Lung microvascular endothelial cell (primary cell): ENCODE measurements around the gene CMC2. TPM values are rescaled to one million over a fixed set of nuclear protein-coding genes. Genes with fewer than 3 reads are reported as not detected.

ENCODE experiments used
- DNase-seq, 2 donors: peaks; one replicate each; pipeline versions ENCODE4 v3.0.0 to v3.0.0-alpha.2; 2010; ENCODE audit warnings: low read depth in 2 of 2
- total RNA-seq: library from RNA; depleted of rRNA; stranded (reverse); fragments of >200 nt; gene quantifications from 2 replicates; pipeline ENCODE4 v1.2.1, GENCODE V29; 2014

CMC2 gene
- total RNA-seq, 1 donor from 2014 or later, result 47.8 TPM

DNA sequence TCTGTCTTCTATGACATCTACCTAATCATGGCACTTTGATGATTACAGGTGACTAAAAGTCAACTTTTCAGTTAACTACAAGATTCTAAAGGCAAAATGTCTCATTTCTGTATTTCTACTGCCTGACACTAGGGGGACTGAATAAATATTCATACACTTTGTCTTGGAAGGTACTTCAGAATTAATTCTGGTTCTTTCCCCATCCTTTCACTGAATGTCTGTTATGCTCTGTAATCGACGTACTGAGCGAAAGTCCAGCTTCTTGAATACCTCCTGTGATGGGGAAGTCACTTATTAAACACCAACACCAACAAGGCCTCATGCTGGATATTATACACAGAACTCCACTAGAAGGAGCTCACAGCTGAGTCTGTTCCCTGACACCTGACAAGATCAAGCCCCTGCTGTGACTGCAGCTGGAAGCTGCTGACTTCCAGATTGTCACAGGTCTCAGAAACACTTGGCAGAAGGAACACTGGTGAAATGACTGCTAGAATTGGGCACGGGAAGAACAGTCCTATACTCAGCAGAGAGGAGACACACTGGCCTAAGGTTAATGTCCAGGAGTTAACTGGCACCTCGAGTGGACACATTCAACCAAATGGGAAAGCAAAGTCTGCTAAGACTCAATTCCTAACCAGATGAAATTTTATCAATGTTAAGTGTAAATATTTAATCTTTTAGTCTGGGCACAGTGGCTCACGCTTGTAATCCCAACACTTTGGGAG is 31.9 kb downstream of the CMC2 start:
- DNase-seq, result no peak

DNA sequence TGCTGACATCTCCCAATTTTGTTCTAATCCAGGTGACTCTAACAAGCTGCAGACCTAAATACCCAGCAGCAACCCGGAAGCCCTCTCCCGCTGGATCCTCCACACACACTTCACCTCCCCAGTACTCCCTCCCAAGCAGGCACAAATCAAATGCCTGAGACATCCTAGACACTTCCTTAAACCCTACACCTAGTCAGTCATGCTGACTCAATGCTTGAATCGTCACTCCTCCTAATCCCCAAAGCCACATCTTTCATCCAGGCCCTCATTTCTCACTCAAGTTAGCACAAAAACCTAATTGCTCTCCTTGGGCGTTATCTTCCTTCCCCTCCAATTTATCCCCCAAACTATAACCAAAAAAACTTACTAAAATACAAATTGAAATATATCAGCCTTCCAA is 32.7 kb downstream of the CMC2 start:
- DNase-seq, result no peak

DNA sequence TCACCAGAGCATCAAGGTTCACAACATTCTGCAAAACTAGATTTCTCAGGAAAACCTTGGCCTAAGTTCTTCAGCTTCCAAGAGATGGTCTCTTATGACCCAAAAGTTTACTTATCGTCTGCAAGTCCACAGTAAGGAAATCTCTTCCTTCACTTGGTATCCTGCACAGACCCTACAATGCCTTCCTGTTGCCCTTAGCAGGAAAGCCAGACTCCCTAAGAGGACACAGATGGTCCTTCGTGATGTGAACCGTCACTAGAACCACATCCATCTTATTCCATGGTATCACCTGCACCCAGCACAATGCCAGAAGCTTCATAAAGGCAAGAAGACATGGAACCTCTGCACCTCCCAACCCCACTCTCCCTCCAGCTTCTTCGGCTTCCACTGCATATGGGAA is 34.1 kb downstream of the CMC2 start:
- DNase-seq, result peak in 1 of 2 donors; percentile 52

DNA sequence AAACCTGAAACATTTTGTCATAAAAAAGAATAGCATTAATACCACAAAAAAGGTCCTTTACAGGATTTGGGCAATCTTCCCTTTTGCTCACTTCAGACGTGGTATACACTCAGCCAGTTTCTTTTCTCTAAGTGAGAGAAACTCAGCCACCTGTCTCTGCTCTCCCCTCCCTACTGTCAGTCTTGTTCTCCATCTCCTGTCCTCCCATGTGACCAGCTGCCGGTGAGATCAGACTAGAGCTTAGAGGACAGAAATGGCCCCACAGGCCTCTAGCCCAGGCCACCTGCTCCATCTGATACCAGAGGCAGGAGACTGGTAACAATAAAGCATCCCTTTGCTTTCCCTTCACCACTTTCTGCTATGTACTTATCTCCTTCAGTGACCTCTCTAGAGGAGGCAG is 34.9 kb downstream of the CMC2 start:
- DNase-seq, result no peak

DNA sequence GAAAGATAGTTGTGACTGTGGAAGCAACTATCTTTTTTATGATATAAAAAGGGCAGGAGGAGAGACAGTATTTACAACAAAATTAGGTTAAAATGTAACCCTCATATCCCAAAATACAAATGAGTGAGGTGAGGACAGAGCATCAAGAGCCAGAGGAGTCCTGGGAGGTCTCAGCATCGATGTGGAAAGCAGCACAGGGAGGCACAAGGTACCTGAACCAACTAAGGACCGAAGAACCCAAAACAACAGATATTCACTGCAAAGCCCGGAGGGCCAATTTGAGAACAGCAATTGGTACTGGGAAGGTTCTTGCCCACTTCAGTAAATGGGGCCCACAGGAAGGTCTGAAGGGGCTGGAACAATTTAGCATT is 37.6 kb downstream of the CMC2 start:
- no peak for DNase-seq

DNA sequence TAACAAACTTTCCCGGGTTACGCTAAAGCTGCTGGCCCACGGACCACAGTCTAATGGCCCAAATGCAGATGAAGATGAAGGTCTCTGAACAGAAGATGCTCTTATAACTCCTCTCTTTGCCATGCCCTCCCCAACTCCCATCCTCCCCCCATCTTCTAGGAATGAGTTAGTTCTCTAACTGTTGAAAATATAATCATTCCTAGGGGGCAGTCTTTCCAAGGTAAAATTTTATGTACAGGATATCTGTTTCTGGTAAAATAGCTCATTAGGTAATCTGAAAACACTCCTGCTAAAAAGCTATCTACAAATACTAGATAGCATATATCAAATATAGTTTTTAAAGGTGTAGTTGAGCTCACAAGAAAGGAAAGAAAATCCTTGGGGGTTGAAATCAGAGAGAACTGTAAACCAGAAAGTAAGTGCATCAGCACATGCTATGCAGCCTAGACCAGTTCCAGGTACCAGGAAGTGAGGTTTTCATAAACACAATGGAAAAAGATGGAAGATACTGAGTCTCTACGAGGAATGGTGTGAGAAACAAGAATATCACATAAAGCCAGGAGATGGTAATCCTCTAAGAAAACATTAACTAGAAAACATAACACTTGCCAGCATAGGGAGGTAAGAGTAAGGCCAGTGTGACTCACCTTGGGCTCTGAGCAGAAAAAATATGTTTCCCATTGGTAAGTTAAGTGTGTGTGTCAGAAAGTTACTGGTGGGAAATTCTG is 38.1 kb downstream of the CMC2 start:
- peak; percentile 12 to 13 for DNase-seq

DNA sequence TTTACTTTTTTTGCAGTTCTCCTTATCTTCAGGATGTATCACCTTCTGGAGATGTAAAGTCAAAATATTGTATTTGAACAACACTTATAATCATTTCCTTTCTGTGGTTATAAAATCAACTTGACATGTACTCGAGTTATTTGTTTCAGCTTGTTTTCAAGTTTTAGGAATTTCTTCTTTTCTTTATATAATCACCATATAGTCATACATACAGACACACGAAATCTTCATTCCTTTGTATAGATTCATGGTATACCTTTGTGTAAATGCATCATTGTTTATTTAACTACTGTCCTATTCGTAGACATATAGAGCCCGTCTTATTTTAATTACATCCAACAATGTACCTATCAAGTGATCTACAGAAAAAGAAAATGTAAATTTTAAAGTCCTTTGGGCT is 40.1 kb downstream of the CMC2 start:
- no peak for DNase-seq

DNA sequence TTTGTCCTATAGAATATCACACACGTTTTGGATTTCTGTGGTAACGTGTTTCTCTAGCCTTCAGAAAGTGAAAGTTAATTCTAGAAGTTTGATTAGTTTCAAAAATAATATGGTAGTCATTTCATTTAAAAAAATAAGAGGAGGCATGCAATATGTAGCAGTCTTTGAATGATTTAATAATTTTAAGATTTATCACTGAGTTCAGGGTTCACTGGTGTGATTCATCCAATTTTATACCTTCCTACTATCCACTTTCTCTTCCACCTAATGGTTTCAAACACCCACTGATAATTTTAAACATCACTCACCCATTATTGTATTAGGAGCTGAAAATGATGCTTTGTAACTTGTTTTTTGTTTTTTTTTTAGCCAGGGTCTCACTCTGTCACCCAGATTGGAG is 42.3 kb downstream of the CMC2 start:
- DNase-seq, result no peak

DNA sequence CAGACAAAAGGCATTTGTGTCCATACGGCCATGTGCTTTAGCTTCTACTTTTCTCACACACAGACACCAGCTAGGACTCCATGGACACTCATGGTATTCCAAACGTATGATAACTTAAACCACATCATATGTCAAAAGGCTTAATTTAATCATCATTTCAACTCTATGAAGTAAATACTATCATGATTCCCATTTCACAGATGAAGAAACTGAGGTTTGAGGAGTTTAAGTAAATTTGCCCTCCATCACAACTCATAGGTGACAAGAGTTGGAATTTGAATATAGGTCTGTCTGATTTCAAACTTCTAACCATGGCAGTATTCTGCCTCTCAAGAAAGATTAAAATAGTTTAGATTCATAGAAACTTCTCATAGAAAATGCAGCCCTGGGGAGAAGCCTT is 43.8 kb downstream of the CMC2 start:
- DNase-seq, result no peak

DNA sequence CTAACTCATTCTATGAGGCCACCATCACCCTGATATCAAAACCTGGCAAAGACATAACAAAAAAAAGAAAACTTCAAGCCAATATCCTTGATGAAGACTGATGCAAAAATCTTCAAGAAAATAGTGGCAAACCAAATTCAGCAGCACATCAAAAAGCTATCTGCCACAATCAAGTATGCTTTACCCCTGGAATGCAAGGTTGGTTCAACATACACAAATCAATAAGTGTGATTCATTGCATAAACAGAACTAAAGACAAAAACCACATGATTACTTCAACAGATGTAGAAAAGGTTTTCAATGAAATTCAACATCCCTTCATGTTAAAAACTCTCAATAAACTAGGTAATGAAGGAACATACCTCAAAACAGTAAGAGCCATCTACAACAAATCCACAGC is 48.4 kb downstream of the CMC2 start:
- DNase-seq, result no peak

DNA sequence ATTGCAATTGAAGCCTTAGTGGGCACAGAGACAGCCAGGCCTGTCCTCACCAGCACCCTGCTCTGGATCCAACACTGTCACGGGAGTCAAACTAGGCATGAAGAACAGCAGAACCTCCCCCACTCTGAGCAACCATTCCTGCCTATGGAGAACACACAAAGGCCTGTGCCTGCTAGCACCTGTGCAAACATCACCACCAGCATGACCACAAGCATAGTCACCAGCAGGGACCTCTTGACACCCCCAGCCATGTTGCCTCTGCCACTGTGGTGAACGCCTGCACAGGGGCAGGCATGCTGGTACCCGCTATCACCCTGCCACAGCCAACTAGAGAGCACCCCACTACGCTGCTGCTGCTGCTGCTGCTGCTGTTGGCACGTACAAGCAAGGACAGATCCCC is 51.7 kb downstream of the CMC2 start:
- DNase-seq, result no peak

DNA sequence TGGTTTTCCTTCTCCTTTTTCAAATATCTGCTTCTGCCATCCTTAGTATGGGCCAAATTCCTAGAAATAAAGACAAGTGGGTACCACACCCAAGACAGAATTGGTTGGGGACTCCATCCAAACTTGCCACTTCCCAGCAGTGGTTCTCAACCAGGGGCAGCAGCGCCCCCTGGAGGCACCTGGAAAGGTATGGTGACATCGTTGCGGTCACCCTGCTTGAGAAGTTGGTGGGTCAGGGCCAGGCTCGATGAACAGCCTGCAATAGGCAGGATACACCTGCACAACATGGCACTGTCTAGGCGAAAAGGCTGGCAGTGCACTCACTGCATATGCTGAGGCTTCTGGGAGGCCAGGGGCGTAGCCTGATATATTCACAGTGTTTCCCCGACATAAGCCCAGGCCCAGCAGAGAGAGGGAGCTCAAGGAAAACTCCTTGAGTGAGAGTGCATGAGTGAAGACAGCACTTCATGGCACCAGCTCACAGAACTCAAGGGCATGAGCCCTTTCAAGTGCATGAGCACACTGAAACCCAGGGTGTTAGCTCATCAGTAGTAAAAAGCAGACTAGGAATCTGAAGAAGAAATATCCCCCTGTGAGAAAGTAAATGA is 57.7 kb downstream of the CMC2 start:
- peak; percentile 79 to 82 for DNase-seq

DNA sequence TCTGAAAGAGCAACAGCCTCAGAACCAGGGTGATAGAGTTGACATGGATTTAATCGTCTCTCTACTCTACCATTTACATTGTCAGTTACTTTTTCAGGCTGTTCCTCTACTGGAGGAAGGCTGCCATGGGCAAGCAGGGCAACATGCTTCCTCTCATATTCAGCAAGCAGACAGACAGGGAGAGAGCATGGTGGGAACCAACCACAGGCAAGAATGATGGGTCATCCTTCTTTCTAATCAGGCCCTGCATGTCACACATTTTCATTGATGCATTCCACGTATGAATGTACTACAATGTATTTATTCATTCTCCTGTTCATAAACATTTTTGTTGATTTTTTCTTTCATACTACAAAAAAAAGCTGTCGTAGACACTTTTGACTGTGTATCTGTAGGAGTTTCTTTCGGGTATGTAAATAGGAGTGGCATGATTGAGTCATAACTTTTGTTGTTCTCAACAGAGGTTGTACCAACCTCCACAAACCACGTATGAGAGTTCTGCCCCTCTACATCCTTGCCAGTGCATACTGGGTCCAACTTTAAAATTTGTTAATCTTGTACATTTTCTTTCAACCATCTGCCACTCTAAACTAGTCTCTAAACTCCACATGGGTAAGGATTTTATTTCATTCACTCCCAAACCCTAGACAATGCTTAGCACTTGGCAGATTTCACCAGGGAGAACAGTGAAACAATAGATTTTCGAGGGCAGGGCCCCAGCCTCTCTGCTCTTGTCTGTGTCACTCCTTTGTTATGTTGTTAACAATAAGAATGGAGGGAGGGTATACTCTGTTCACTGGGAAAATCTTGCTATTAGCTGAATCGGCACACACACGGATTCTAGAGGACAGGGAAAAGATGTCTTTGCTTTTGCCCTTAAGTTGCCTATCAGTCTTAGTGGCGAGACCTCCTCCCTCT is 58.7 kb downstream of the CMC2 start:
- peak; percentile 47 to 63 for DNase-seq

DNA sequence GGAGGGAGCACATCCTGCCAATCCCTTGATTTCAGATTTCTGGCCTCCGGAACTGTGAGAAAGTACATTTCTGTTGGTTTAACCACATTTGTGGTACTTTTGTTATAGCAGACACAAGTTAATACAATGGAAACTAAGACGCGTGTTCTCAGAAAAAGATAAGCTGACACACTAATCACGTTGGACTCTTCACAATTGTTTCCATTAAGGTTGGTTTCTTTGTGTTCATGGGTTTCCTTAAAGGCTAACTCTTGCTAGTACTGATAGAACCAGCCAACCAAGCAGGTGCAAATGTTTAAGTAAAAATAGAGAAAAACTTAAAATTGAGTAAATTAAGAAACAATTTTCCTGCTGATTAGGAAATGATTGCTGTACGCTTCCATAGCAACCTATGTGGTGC is 59.4 kb downstream of the CMC2 start:
- DNase-seq, result no peak

DNA sequence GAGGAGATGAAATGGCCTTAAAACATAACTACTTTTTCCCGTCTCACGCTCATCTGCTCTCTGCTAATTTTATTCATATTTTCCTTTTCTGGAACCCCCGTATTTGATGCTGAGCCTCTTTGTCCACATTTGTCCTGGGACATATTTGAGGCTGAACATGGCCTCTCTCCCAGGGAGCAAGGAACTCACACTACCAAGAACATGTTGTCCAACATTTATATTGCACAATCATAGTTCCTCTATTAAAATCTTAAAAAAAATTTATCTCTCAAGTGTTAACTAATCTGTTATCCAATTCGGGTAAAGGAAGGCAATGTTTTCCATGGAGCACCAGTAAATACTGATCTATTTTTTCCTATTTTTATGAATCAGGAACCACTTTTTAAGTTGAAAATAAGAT is 60.2 kb downstream of the CMC2 start:
- no peak for DNase-seq

DNA sequence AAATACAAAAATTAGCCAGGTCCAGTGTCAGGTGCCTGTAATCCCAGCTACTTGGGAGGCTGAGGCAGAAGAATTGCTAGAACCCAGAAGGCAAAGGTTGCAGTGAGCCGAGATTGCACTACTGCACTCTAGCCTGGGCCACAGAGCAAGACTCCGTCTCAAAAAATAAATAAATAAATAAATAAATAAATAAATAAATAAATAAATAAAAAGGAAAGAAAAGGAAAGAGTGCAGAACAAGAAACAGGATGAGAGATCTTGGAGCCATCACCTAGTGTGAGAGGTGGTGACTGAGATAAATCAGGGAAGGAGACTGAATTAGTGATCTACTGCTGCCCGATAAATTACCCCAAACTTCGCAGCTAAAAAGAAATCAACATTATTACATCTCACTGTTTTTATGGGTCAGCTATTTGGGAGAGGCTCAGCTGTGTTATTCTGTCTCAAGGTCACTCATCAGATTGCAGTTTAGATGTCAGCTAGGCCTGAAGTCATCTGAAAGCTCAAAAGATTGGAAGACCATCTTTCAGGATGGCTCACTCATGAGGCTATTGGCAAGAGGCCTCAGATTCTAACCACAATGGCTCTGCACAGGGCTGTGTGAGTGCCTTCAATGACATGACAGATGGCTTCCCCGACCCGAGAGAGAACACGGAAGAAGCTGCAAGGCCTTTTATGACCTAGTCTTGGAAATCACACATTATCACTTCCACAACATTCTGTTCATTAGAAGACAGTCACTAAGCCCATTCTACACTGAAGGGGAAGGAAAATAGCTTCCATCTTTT is 66.4 kb downstream of the CMC2 start:
- peak in 1 of 2 donors; percentile 40 for DNase-seq

DNA sequence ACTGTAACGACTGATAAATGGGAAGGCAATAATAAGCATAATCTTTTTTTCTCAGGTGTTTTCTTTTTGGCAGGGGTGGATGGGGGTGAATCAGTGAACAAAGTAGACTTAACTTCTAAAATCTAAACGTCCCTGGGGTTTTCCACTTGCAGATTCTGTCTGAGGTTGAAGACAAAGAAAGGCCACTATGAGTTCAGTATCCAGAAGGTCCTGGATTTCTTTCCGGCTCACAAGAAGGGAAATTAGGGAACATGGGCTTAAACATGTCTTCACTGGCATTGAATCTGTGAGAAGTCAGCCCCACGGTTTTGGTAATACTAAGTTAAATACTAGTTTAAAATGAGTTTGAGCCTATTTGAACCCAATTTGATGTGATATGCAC is 67.8 kb downstream of the CMC2 start:
- peak in 1 of 2 donors; percentile 60 for DNase-seq

DNA sequence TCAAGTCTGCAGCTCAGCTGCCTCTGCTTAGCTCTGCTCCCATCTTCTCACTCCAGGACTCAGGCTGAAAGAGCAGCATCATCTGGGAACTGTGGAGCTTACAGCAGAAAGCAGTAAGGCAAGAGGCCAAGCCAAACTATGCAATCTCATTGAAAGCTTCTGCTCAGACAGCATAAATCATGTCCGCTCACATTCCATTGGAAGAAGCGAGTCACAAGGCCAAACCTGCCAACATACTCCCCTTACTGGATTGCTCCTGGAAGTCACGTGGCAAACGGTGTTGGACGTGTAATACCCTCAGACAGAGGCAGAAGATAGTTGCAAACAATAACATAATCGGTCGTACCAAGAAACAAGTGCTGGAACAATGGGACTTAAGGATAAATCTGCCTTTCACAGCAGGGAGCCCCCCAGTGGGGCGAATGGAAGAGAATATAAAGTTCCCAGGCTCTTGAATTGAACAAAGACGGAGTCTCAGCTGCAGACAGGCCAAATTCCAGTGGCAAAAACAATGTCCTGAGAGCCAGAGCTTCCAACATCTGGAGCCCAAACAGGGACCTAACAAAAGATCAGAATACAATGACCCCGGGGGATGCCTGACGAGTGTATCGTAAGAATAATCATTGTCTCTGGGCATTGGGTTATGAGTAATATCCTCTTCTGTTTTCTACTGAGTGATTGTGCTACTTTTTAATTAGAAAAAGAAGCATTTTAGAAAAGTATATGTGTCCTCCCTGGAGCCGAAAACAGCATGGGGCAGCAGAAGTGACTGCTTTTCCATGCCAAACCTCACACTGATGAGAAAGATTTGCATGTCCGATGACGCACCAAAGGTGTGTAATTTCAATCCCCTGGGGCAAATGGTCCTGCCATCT is 68.4 kb downstream of the CMC2 start:
- DNase-seq, result peak; percentile 97 to 98

DNA sequence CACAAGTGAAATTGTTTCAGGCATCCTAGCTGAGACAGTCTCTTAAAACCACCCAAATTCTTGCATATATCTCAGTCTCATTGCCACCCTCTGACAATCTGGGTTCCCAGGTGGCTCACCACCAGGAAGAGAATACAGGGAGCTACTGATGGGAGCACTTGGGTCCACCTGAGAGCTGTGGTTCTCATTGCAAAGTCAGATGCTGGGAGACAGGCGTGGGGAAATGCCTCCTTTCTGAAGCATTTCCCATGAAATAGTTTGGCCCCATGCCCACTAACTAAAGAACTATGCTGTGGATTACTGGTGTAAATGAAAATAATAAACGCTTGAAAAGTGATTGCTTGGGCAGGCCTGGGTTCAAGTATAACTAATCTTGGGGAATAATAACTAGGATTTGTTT is 70.3 kb downstream of the CMC2 start:
- DNase-seq, result peak; percentile 75 to 94

DNA sequence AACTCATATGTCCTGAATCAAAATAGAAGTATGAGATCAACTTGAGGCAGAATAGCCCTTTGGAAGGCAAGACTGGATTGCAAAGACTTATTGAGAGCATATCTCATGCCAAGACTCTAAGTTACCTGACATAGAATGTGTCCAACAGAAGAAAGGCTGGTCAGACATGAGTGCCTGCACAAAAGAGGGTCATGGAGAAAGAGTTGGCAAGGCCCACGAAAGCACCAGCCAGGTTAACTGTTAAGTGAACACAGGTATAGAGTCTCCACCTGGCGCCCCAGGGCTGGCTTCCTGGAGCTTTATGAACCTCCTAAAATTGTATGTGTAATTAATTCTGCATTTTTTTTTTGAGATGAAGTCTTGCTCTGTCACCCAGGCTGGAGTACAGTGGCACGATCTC is 71.0 kb downstream of the CMC2 start:
- DNase-seq, result no peak
